DND-41 (cell line): ENCODE results near the gene HOXC11.

Source experiments
- EZH2 ChIP-seq: IDR thresholded peaks from 3 replicates; pipeline ENCODE4 v1.6.1; 2012; ENCODE audit warnings: borderline replicate concordance, low read depth, mild to moderate bottlenecking, moderate library complexity, low read length, inconsistent platforms; ENCODE audit not compliant: severe bottlenecking
- TF ChIP-seq, protein P1 (sequence below): IDR thresholded peaks from 2 replicates; pipeline ENCODE4 v1.5.1; 2012; ENCODE audit warnings: borderline replicate concordance, low read length, moderate library complexity, mild to moderate bottlenecking; ENCODE audit not compliant: poor library complexity, severe bottlenecking; ENCODE audit errors: extremely low read depth

DNA sequence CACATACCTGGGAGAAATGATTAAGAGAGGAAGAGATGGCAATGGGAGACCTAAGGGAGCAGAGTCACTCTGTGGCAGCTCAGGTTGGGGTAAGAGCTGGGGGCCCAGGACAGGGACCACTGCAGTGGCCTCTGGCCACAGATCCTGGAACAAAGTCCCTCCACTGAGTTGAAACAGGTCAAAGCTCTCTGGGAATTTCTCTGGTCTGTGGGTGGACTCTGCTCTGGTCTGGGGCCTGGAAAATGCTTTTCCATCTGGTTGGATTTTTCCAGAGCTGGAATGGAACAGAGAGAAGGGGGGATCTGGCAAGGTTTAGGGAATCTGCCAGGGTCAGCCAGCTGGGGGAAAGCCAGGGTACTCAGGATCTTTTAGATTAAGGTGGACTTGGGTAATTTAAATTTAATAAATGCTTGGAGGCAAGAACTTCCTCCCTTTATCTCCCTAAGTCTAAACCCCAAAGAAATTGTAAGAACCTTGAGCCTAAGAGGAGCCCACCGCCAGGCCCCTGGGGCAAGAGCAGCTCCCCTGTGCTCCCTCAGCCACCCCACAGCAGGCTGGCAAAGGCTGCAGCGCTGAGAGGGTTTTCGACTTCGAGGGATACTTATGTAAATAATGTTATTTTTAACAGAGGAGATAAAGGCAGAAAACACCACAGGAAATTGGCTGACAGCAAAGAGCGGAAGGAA, 15.8 kb downstream of the HOXC11 start:
- TF ChIP-seq, protein P1, sequence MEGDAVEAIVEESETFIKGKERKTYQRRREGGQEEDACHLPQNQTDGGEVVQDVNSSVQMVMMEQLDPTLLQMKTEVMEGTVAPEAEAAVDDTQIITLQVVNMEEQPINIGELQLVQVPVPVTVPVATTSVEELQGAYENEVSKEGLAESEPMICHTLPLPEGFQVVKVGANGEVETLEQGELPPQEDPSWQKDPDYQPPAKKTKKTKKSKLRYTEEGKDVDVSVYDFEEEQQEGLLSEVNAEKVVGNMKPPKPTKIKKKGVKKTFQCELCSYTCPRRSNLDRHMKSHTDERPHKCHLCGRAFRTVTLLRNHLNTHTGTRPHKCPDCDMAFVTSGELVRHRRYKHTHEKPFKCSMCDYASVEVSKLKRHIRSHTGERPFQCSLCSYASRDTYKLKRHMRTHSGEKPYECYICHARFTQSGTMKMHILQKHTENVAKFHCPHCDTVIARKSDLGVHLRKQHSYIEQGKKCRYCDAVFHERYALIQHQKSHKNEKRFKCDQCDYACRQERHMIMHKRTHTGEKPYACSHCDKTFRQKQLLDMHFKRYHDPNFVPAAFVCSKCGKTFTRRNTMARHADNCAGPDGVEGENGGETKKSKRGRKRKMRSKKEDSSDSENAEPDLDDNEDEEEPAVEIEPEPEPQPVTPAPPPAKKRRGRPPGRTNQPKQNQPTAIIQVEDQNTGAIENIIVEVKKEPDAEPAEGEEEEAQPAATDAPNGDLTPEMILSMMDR = no peak
- no peak for TF ChIP-seq EZH2
